IMR-90 (cell line): ENCODE results near the gene CD14. TPM values are rescaled to one million over a fixed set of nuclear protein-coding genes. Genes with fewer than 3 reads are reported as not detected.

Experiments
- ATAC-seq: fragments of 200-7000 bp; cut with Tn5 transposase; 2 replicates; pipeline ENCODE4 v1.9.1; 2020; ENCODE audit warnings: low read depth, mild to moderate bottlenecking, moderate library complexity
- BruUV-seq: library from RNA; stranded (reverse); fragments of 400-500 nt; replicated peaks from 2 replicates; lab custom pipeline; 2021; lab: Mats Ljungman, UMichigan
- CTCF ChIA-PET: fragments of 300-600 bp; formaldehyde crosslinking; extraction: SDS; loops from one replicate; lab custom pipeline; 2021; ENCODE audit warnings: antibody characterized with exemption; lab: Yijun Ruan, JAX
- POLR2A ChIA-PET: fragments of 300-600 bp; sonication (Branson Sonifier 250); formaldehyde crosslinking; loops from one replicate; lab custom pipeline; 2022; ENCODE audit warnings: antibody characterized with exemption; ENCODE audit not compliant: unreplicated experiment; lab: Charles Lee
- DNase-seq: peaks from one replicate; pipeline ENCODE4 v3.0.0; 2013
- H2AFZ ChIP-seq: replicated peaks from 2 replicates; pipeline ENCODE3; 2013; ENCODE audit warnings: low read length, mild to moderate bottlenecking; ENCODE audit not compliant: poor library complexity
- H2AK5ac ChIP-seq: 2 replicates; pipeline ENCODE4 v1.6.1; 2013; ENCODE audit warnings: low read depth, low read length, inconsistent platforms
- H2AK9ac ChIP-seq: replicated peaks from 2 replicates; pipeline ENCODE3; 2013; ENCODE audit warnings: mild to moderate bottlenecking, low read depth, low read length, moderate library complexity; ENCODE audit not compliant: poor library complexity
- H2BK120ac ChIP-seq: 2 replicates; pipeline ENCODE4 v1.6.1; 2013; ENCODE audit warnings: low read depth, low read length, inconsistent platforms
- H2BK15ac ChIP-seq: 3 replicates; pipeline ENCODE4 v1.6.1; 2013; ENCODE audit warnings: low read depth, low read length, inconsistent platforms
- H2BK20ac ChIP-seq: 2 replicates; pipeline ENCODE4 v1.6.1; 2013; ENCODE audit warnings: low read depth, mild to moderate bottlenecking, inconsistent platforms, low read length, moderate library complexity
- H2BK5ac ChIP-seq: 2 replicates; pipeline ENCODE4 v1.6.1; 2013; ENCODE audit warnings: mild to moderate bottlenecking, low read depth, low read length, inconsistent platforms; ENCODE audit not compliant: poor library complexity, severe bottlenecking
- H3K14ac ChIP-seq: replicated peaks from 2 replicates; pipeline ENCODE4 v1.6.1; 2013; ENCODE audit warnings: low read depth, low read length, inconsistent platforms
- H3K18ac ChIP-seq: 2 replicates; pipeline ENCODE4 v1.6.1; 2013; ENCODE audit warnings: low read depth, low read length, control low read depth
- H3K23ac ChIP-seq: 2 replicates; pipeline ENCODE4 v1.6.1; 2013; ENCODE audit warnings: low read depth, low read length, inconsistent platforms
- H3K27ac ChIP-seq: 2 replicates; pipeline ENCODE4 v1.5.1; 2013; ENCODE audit warnings: mild to moderate bottlenecking, control low read depth, low read length; ENCODE audit not compliant: insufficient read depth
- H3K27me3 ChIP-seq: 2 replicates; pipeline ENCODE4 v1.6.1; 2013; ENCODE audit warnings: low read length; ENCODE audit not compliant: control insufficient read depth, insufficient read depth
- H3K36me3 ChIP-seq: 2 replicates; pipeline ENCODE4 v1.6.1; 2013; ENCODE audit warnings: low read length, mixed read lengths; ENCODE audit not compliant: control insufficient read depth, insufficient read depth
- H3K4ac ChIP-seq: 2 replicates; pipeline ENCODE4 v1.6.1; 2013; ENCODE audit warnings: low read depth, low read length, inconsistent platforms
- H3K4me1 ChIP-seq: 2 replicates; pipeline ENCODE4 v1.6.1; 2013; ENCODE audit warnings: low read length, mixed read lengths; ENCODE audit not compliant: control insufficient read depth, insufficient read depth
- H3K4me2 ChIP-seq: 2 replicates; pipeline ENCODE4 v1.6.1; 2013; ENCODE audit warnings: low read depth, mild to moderate bottlenecking, control low read depth, low read length, moderate library complexity
- H3K4me3 ChIP-seq: 2 replicates; pipeline ENCODE4 v1.5.1; 2013; ENCODE audit warnings: low read depth, mild to moderate bottlenecking, control low read depth, low read length, moderate library complexity; ENCODE audit not compliant: insufficient read depth
- H3K56ac ChIP-seq: 2 replicates; pipeline ENCODE4 v1.6.1; 2013; ENCODE audit warnings: low read length, inconsistent platforms; ENCODE audit not compliant: insufficient read depth; ENCODE audit errors: extremely low read depth
- H3K79me1 ChIP-seq, 2 experiments: 2 replicates each; pipeline ENCODE4 v1.6.1; 2013; ENCODE audit warnings: low read length in 2 of 2, inconsistent platforms in 1 of 2, low read depth in 1 of 2
- H3K9ac ChIP-seq: 2 replicates; pipeline ENCODE4 v1.6.1; 2013; ENCODE audit warnings: low read depth, low read length, control low read depth
- H3K9me1 ChIP-seq: 2 replicates; pipeline ENCODE4 v1.6.1; 2013; ENCODE audit warnings: low read length, inconsistent platforms; ENCODE audit not compliant: insufficient read depth
- H3K9me3 ChIP-seq: 2 replicates; pipeline ENCODE4 v1.6.1; 2013; ENCODE audit warnings: low read length; ENCODE audit not compliant: control insufficient read depth, insufficient read depth
- H4K20me1 ChIP-seq: 2 replicates; pipeline ENCODE4 v1.6.1; 2013; ENCODE audit warnings: low read length, inconsistent platforms; ENCODE audit not compliant: insufficient read depth
- H4K5ac ChIP-seq: 2 replicates; pipeline ENCODE4 v1.6.1; 2013; ENCODE audit warnings: mild to moderate bottlenecking, low read depth, low read length, control low read depth
- H4K8ac ChIP-seq, 2 experiments: 2 replicates each; pipeline ENCODE4 v1.6.1; 2013; ENCODE audit warnings: low read depth in 2 of 2, low read length in 2 of 2, control low read depth in 1 of 2, inconsistent platforms in 1 of 2
- H4K91ac ChIP-seq: 2 replicates; pipeline ENCODE4 v1.6.1; 2013; ENCODE audit warnings: low read depth, low read length, inconsistent platforms; ENCODE audit not compliant: insufficient read depth
- BHLHE40 ChIP-seq: fragments of 150-350 bp; IDR thresholded peaks from 2 replicates; pipeline ENCODE4 v1.6.1; 2016; ENCODE audit warnings: mild to moderate bottlenecking, low read depth, low read length
- CHD1 ChIP-seq: IDR thresholded peaks from 2 replicates; pipeline ENCODE4 v1.6.1; 2012; ENCODE audit warnings: low read depth, low read length, improper control_type of control experiment
- MAFK ChIP-seq: IDR thresholded peaks from 2 replicates; pipeline ENCODE4 v1.6.1; 2012; ENCODE audit warnings: low read depth, low read length, improper control_type of control experiment
- MAZ ChIP-seq: IDR thresholded peaks from 2 replicates; pipeline ENCODE4 v1.6.1; 2012; ENCODE audit warnings: low read depth, mild to moderate bottlenecking, low read length, improper control_type of control experiment, moderate library complexity, borderline replicate concordance
- NFE2L2 ChIP-seq: fragments of 150-350 bp; IDR thresholded peaks from 2 replicates; pipeline ENCODE4 v1.6.1; 2016; ENCODE audit warnings: low read depth, mild to moderate bottlenecking, low read length
- POLR2A ChIP-seq: IDR thresholded peaks from 2 replicates; pipeline ENCODE4 v1.6.1; 2012; ENCODE audit warnings: mild to moderate bottlenecking, low read depth, low read length
- RAD21 ChIP-seq: IDR thresholded peaks from 2 replicates; pipeline ENCODE4 v1.6.1; 2012; ENCODE audit warnings: low read length, improper control_type of control experiment
- RCOR1 ChIP-seq: IDR thresholded peaks from 2 replicates; pipeline ENCODE4 v1.6.1; 2012; ENCODE audit warnings: mild to moderate bottlenecking, low read length, improper control_type of control experiment; ENCODE audit not compliant: insufficient replicate concordance
- RFX5 ChIP-seq: IDR thresholded peaks from 2 replicates; pipeline ENCODE4 v1.8.0; 2012; ENCODE audit warnings: low read depth, mild to moderate bottlenecking, low read length, moderate library complexity
- SMC3 ChIP-seq: fragments of 150-350 bp; IDR thresholded peaks from 2 replicates; pipeline ENCODE4 v1.6.1; 2016; ENCODE audit warnings: low read depth, mild to moderate bottlenecking, antibody characterized with exemption, low read length, moderate library complexity
- USF2 ChIP-seq: fragments of 150-350 bp; IDR thresholded peaks from 2 replicates; pipeline ENCODE4 v1.6.1; 2017; ENCODE audit warnings: mild to moderate bottlenecking, antibody characterized with exemption, low read length, low read depth
- WGBS, 2 experiments: methylation state at CpG; one replicate each; pipeline versions ENCODE4 v1.1.5 to v1.1.7; 2013; ENCODE audit warnings: missing lambda C conversion rate in 2 of 2; ENCODE audit not compliant: insufficient read length in 1 of 2; ENCODE audit errors: extremely low coverage in 2 of 2; 5-methylcytosine and 5-hydroxymethylcytosine counted together
- dilution Hi-C: fragments of 300-500 bp; cut with HindIII; formaldehyde crosslinking; loops from one replicate; pipeline ENCODE4 v1.14.3; 2018; ENCODE audit warnings: low sequenced_read_pairs; ENCODE audit not compliant: unreplicated experiment
- in situ Hi-C: fragments of 300-500 bp; cut with MboI; formaldehyde crosslinking; loops from 3 replicates; pipeline ENCODE4 v1.14.3; 2019; ENCODE audit warnings: low sequenced_read_pairs, inconsistent platforms, mixed read lengths
- intact Hi-C: fragments of 100-400 bp; cut with micrococcal nuclease; formaldehyde crosslinking; loops from 2 replicates; pipeline ENCODE4 v1.10.0; 2022
- polyA plus RNA-seq, 3 experiments: library from polyadenylated mRNA; depleted of rRNA; stranded (reverse); fragments of >200 nt; gene quantifications; 2 replicates each; pipeline ENCODE4 v1.2.3, GENCODE V29; 2012; ENCODE audit warnings: low replicate concordance in 1 of 3
- total RNA-seq: library from RNA; depleted of rRNA; stranded (reverse); fragments of >200 nt; gene quantifications from 2 replicates; pipeline ENCODE4 v1.2.3, GENCODE V29; 2012

The CD14 gene
- total and polyA plus RNA-seq, 2 of the 4 experiments (the other 2 are of a cell fraction), result 0.17 to 0.18 TPM

- CTCF ChIA-PET, result interaction anchor here (0.8 to 1.0 kb wide), 2 partner anchors 64 to 77 kb away, joined by 3 read pairs; partner anchors contain the start of gene SRA1
- no peaks in the 10 kb centered on the region for H3K9me3 ChIP-seq
- dilution Hi-C loops, result no loop called here
- H2BK15ac ChIP-seq, result no peak overlapping the region
- no peaks in the 10 kb centered on the region for H3K36me3 ChIP-seq
- H3K23ac ChIP-seq, result no peak overlapping the region
- H3K9ac ChIP-seq, result no peak overlapping the region
- H3K4me3 ChIP-seq, result no peak overlapping the region
- no TSS peak for BruUV-seq
- WGBS, 2 experiments, result no CpG with 5 or more reads among the region's 3 CpGs
- H4K91ac ChIP-seq, result no peak overlapping the region
- no peak for ATAC-seq
- H2AK9ac ChIP-seq, result no peak overlapping the region
- intact Hi-C loops, result loop anchor here (2.0 to 10.0 kb wide), 2 partner anchors 261 to 389 kb away; no protein-coding TSS in a partner anchor
- no peak overlapping the region for H2BK20ac ChIP-seq
- in situ Hi-C loops, result no loop called here
- TF ChIP-seq SMC3 (no peak), RAD21 (no peak), USF2 (no peak), POLR2A (no peak), RFX5 (no peak), MAZ (no peak), RCOR1 (no peak), BHLHE40 (no peak), NFE2L2 (no peak), MAFK (no peak), CHD1 (no peak)
- no peaks in the 10 kb centered on the region for H3K9me1 ChIP-seq
- H3K18ac ChIP-seq, result no peak overlapping the region
- H2AFZ ChIP-seq, result no peak overlapping the region
- H4K20me1 ChIP-seq, result no peaks in the 10 kb centered on the region
- H2AK5ac ChIP-seq, result no peak overlapping the region
- no peak overlapping the region for H3K27ac ChIP-seq
- H3K27me3 ChIP-seq, result peaks cover 16% of the 10 kb centered on the region
- H4K8ac ChIP-seq, result no peak overlapping the region
- H3K14ac ChIP-seq, result no peak overlapping the region
- H3K4me2 ChIP-seq, result no peak overlapping the region
- DNase-seq, result no peak
- H3K79me1 ChIP-seq, result no peaks in the 10 kb centered on the region
- POLR2A ChIA-PET, result no interaction called here
- no peak overlapping the region for H3K56ac ChIP-seq
- H3K4me1 ChIP-seq, result peaks cover 5% of the 10 kb centered on the region; the same call in 1 of the 2 replicates
- no peak overlapping the region for H2BK5ac ChIP-seq
- H4K5ac ChIP-seq, result no peak overlapping the region
- H3K4ac ChIP-seq, result no peak overlapping the region
- no peak overlapping the region for H2BK120ac ChIP-seq
Observed at GRCh38 chr5:140634103-140634502, 1.1 kb upstream of the CD14 start.
